H1 (cell line): ENCODE measurements around the gene RGS2. TPM values are rescaled to one million over a fixed set of nuclear protein-coding genes. Genes with fewer than 3 reads are reported as not detected.

Experiments
- CTCF ChIA-PET: fragments of 300-600 bp; sonication (Branson Sonifier 250); formaldehyde crosslinking; loops from one replicate; lab custom pipeline; 2021; ENCODE audit not compliant: partially characterized antibody; lab: Charles Lee
- POLR2A ChIA-PET: fragments of 300-600 bp; sonication (Branson Sonifier 250); formaldehyde crosslinking; loops from one replicate; lab custom pipeline; 2021; ENCODE audit warnings: inconsistent platforms; ENCODE audit not compliant: partially characterized antibody; lab: Charles Lee
- DNase-seq, 2 experiments: peaks; one replicate each; pipeline versions ENCODE4 v3.0.0 to v3.0.0-alpha.2; 2010 to 2022; ENCODE audit warnings: low spot score in 2 of 2, low read depth in 1 of 2, mixed read lengths in 1 of 2
- FAIRE-seq: peaks from 2 replicates; lab custom pipeline; 2011; peaks lifted over from hg19 to GRCh38; lab: Jason Lieb, UNC
- H2AFZ ChIP-seq: 2 replicates; pipeline ENCODE4 v1.8.1; 2012; ENCODE audit warnings: low read length, inconsistent platforms
- H2AK5ac ChIP-seq: 2 replicates; pipeline ENCODE4 v1.6.1; 2013; ENCODE audit warnings: low read depth, low read length
- H2BK120ac ChIP-seq: replicated peaks from 2 replicates; pipeline ENCODE3; 2013; ENCODE audit warnings: low read depth, low read length, inconsistent platforms
- H2BK12ac ChIP-seq: 2 replicates; pipeline ENCODE4 v1.6.1; 2013; ENCODE audit warnings: low read depth, low read length
- H2BK15ac ChIP-seq: 2 replicates; pipeline ENCODE4 v1.6.1; 2013; ENCODE audit warnings: low read length
- H2BK20ac ChIP-seq: 2 replicates; pipeline ENCODE4 v1.6.1; 2013; ENCODE audit warnings: low read length
- H2BK5ac ChIP-seq: 2 replicates; pipeline ENCODE4 v1.6.1; 2013; ENCODE audit warnings: low read depth, low read length
- H3K14ac ChIP-seq: 2 replicates; pipeline ENCODE4 v1.6.1; 2013; ENCODE audit warnings: inconsistent platforms; ENCODE audit not compliant: insufficient read length
- H3K18ac ChIP-seq: 2 replicates; pipeline ENCODE4 v1.6.1; 2013; ENCODE audit warnings: low read length; ENCODE audit errors: extremely low read depth
- H3K23ac ChIP-seq: 2 replicates; pipeline ENCODE4 v1.6.1; 2013; ENCODE audit warnings: inconsistent platforms; ENCODE audit not compliant: insufficient read length
- H3K23me2 ChIP-seq: 2 replicates; pipeline ENCODE4 v1.6.1; 2013; ENCODE audit warnings: low read depth, low read length
- H3K27ac ChIP-seq: 2 replicates; pipeline ENCODE4 v1.6.1; 2011; ENCODE audit warnings: low read depth, low read length, inconsistent platforms
- H3K27me3 ChIP-seq, 4 experiments: replicated peaks in 1 of 4; 1 replicate in 1 of 4; 2 replicates in 3 of 4; pipeline versions ENCODE4 v1.6.1 to v1.8.1; 2011 to 2013; ENCODE audit warnings: low read length in 3 of 4, mild to moderate bottlenecking in 3 of 4, inconsistent platforms in 2 of 4, mixed read lengths in 2 of 4, moderate library complexity in 1 of 4; ENCODE audit not compliant: control insufficient read depth in 3 of 4, insufficient read depth in 3 of 4; ENCODE audit errors: extremely low read depth in 1 of 4
- H3K36me3 ChIP-seq, 4 experiments: 2 replicates each; pipeline versions ENCODE4 v1.6.1 to v1.8.1; 2011 to 2013; ENCODE audit warnings: mild to moderate bottlenecking in 4 of 4, low read length in 3 of 4, moderate library complexity in 2 of 4, control low read depth in 1 of 4, inconsistent platforms in 1 of 4; ENCODE audit not compliant: insufficient read depth in 4 of 4, control insufficient read depth in 2 of 4
- H3K4ac ChIP-seq: replicated peaks from 2 replicates; pipeline ENCODE3; 2013; ENCODE audit warnings: low read length, low read depth, mixed read lengths, inconsistent platforms; ENCODE audit not compliant: insufficient read length
- H3K4me1 ChIP-seq, 4 experiments: replicated peaks in 1 of 4; 1 replicate in 1 of 4; 2 replicates in 3 of 4; pipeline versions ENCODE4 v1.6.1 to v1.8.1; 2011 to 2013; ENCODE audit warnings: low read length in 3 of 4, inconsistent platforms in 2 of 4, mixed read lengths in 1 of 4; ENCODE audit not compliant: insufficient read depth in 4 of 4, control insufficient read depth in 3 of 4
- H3K4me2 ChIP-seq, 2 experiments: 2 replicates each; pipeline versions ENCODE4 v1.6.1 to v1.8.1; 2011 to 2013; ENCODE audit warnings: low read depth in 2 of 2, low read length in 2 of 2, control low read depth in 1 of 2, inconsistent platforms in 1 of 2, mild to moderate bottlenecking in 1 of 2; ENCODE audit not compliant: insufficient read depth in 1 of 2
- H3K4me3 ChIP-seq, 4 experiments: fragments of 200-600, 300-600 bp in 1 of 4; sonication (generic), shearing (Covaris generic), sonication (Bioruptor Twin) in 1 of 4; 2 replicates each; pipeline versions ENCODE4 v1.5.1 to v1.8.1; 2011 to 2016; ENCODE audit warnings: low read length in 4 of 4, low read depth in 3 of 4, control low read depth in 2 of 4, inconsistent platforms in 2 of 4, mild to moderate bottlenecking in 2 of 4, mixed read lengths in 1 of 4, moderate library complexity in 1 of 4; ENCODE audit not compliant: insufficient read depth in 2 of 4; ENCODE audit errors: extremely low read depth in 1 of 4
- H3K56ac ChIP-seq: replicated peaks from 2 replicates; pipeline ENCODE3; 2013; ENCODE audit warnings: low read depth, mild to moderate bottlenecking, mixed read lengths, low read length, inconsistent platforms; ENCODE audit not compliant: insufficient read length
- H3K79me1 ChIP-seq: 2 replicates; pipeline ENCODE4 v1.6.1; 2013; ENCODE audit warnings: low read depth, low read length, control low read depth
- H3K79me2 ChIP-seq, 2 experiments: 2 replicates each; pipeline versions ENCODE4 v1.6.1 to v1.8.1; 2012 to 2013; ENCODE audit warnings: low read length in 2 of 2, mild to moderate bottlenecking in 2 of 2, inconsistent platforms in 1 of 2; ENCODE audit not compliant: insufficient read depth in 2 of 2, control insufficient read depth in 1 of 2
- H3K9ac ChIP-seq, 4 experiments: replicated peaks in 1 of 4; 1 replicate in 1 of 4; 2 replicates in 3 of 4; pipeline versions ENCODE4 v1.6.1 to v1.8.1; 2011 to 2013; ENCODE audit warnings: low read depth in 3 of 4, low read length in 3 of 4, control low read depth in 2 of 4, mild to moderate bottlenecking in 2 of 4, moderate library complexity in 2 of 4, inconsistent platforms in 1 of 4; ENCODE audit errors: extremely low read depth in 1 of 4
- H3K9me3 ChIP-seq, 2 experiments: 2 replicates each; pipeline versions ENCODE4 v1.6.1 to v1.8.1; 2012 to 2013; ENCODE audit warnings: mild to moderate bottlenecking in 2 of 2, moderate library complexity in 2 of 2, control low read depth in 1 of 2, inconsistent platforms in 1 of 2, low read depth in 1 of 2, low read length in 1 of 2, mixed read lengths in 1 of 2; ENCODE audit not compliant: insufficient read depth in 2 of 2
- H4K20me1 ChIP-seq, 2 experiments: replicated peaks in 1 of 2; 2 replicates each; pipeline versions ENCODE3 to v1.8.1; 2011 to 2013; ENCODE audit warnings: inconsistent platforms in 2 of 2, low read length in 2 of 2, mild to moderate bottlenecking in 1 of 2; ENCODE audit not compliant: insufficient read depth in 2 of 2, control insufficient read depth in 1 of 2
- H4K5ac ChIP-seq: 2 replicates; pipeline ENCODE4 v1.6.1; 2013; ENCODE audit warnings: low read length, low read depth, mixed read lengths, inconsistent platforms; ENCODE audit not compliant: insufficient read length
- H4K8ac ChIP-seq: 2 replicates; pipeline ENCODE4 v1.8.0; 2013; ENCODE audit warnings: mild to moderate bottlenecking, moderate library complexity, low read length, inconsistent platforms; ENCODE audit not compliant: insufficient read depth; ENCODE audit errors: extremely low read depth
- H4K91ac ChIP-seq: replicated peaks from 2 replicates; pipeline ENCODE3; 2013; ENCODE audit warnings: low read length, mixed read lengths, inconsistent platforms; ENCODE audit not compliant: insufficient read length
- WGBS, 2 experiments: shearing (Covaris generic) in 1 of 2; methylation state at CpG; one replicate each; pipeline versions ENCODE4 v1.1.6 to v1.1.7; 2013 to 2015; ENCODE audit warnings: low lambda C conversion rate in 2 of 2, mixed read lengths in 2 of 2, inconsistent platforms in 1 of 2, low coverage in 1 of 2, missing lambda C conversion rate in 1 of 2; ENCODE audit not compliant: insufficient replicate concordance in 2 of 2, insufficient coverage in 1 of 2, insufficient read length in 1 of 2; ENCODE audit errors: extremely low coverage in 1 of 2, missing lambda C conversion rate in 1 of 2; 5-methylcytosine and 5-hydroxymethylcytosine counted together
- polyA plus RNA-seq, 7 experiments: library from polyadenylated mRNA; depleted of rRNA in 3 of 7; stranded (reverse) in 5 of 7; unstranded in 2 of 7; fragments of >200 nt in 5 of 7; fragments of 200-250 nt in 2 of 7; gene quantifications; 1 replicate in 5 of 7; 2 replicates in 1 of 7; 4 replicates in 1 of 7; pipeline versions ENCODE4 v1.2.1 to v1.2.3, GENCODE V29; 2011 to 2013; ENCODE audit warnings: missing spikeins in 2 of 7, mixed read lengths in 2 of 7
- total RNA-seq: library from RNA; stranded (reverse); fragmentation: NEBNext Ultra II Directional; extraction: Animal tissue kit (Norgen Biotek cat#: 25700); gene quantifications from 2 replicates; pipeline ENCODE4 v1.2.1, GENCODE V29; 2021

RGS2 gene
- total and polyA plus RNA-seq, 2 of the 8 experiments (the other 6 are each of a cell fraction or from before 2014, with no cell fraction given): 9.1 to 17.0 TPM

GRCh38 chr1:192776206-192776605 lies 32.6 kb upstream of the RGS2 start:
- no peak overlapping the region for H3K56ac ChIP-seq
- ChIA-PET POLR2A (no interaction called here), CTCF (no interaction called here)
- no peak overlapping the region for H3K4me3 ChIP-seq
- 82% methylated on average over 4 of the region's 4 CpGs; no CpG with 5 or more reads in 1 of the 2 experiments for WGBS, 2 experiments
- H4K8ac ChIP-seq: no peak overlapping the region
- no peak overlapping the region for H4K5ac ChIP-seq
- H2BK5ac ChIP-seq: no peak overlapping the region
- no peaks in the 10 kb centered on the region for H3K79me1 ChIP-seq
- no peak overlapping the region for H2BK12ac ChIP-seq
- no peaks in the 10 kb centered on the region for H3K27me3 ChIP-seq
- FAIRE-seq: no peak
- no peaks in the 10 kb centered on the region for H3K36me3 ChIP-seq
- H3K4me2 ChIP-seq: no peak overlapping the region
- H2BK15ac ChIP-seq: no peak overlapping the region
- no peak overlapping the region for H3K27ac ChIP-seq
- H3K4ac ChIP-seq: no peak overlapping the region
- DNase-seq: no peak
- no peaks in the 10 kb centered on the region for H3K4me1 ChIP-seq
- H3K9me3 ChIP-seq: no peaks in the 10 kb centered on the region
- no peak overlapping the region for H3K18ac ChIP-seq
- H2AFZ ChIP-seq: no peak overlapping the region
- H2AK5ac ChIP-seq: no peak overlapping the region
- H3K9ac ChIP-seq: no peak overlapping the region
- no peaks in the 10 kb centered on the region for H4K20me1 ChIP-seq
- H2BK20ac ChIP-seq: no peak overlapping the region
- no peak overlapping the region for H2BK120ac ChIP-seq
- H4K91ac ChIP-seq: no peak overlapping the region
- H3K79me2 ChIP-seq: no peaks in the 10 kb centered on the region
- H3K23me2 ChIP-seq: peaks cover 2% of the 10 kb centered on the region; the same call in 1 of the 2 replicates
- H3K14ac ChIP-seq: no peak overlapping the region
- no peak overlapping the region for H3K23ac ChIP-seq
